HepG2 (cell line): ENCODE measurements around the gene OPN1MW3. TPM values are rescaled to one million over a fixed set of nuclear protein-coding genes. Genes with fewer than 3 reads are reported as not detected.

Source experiments
- ATAC-seq: fragments of 200-7000 bp; cut with Tn5 transposase; 3 replicates; pipeline ENCODE4 v1.9.1; 2020; ENCODE audit warnings: mild to moderate bottlenecking, moderate library complexity
- BruUV-seq: library from RNA; stranded (reverse); fragments of 400-500 nt; replicated peaks from 2 replicates; lab custom pipeline; 2021; lab: Mats Ljungman, UMichigan
- CTCF ChIA-PET: fragments of 300-600 bp; formaldehyde crosslinking; extraction: SDS; loops from one replicate; lab custom pipeline; 2021; ENCODE audit warnings: low total read pairs, inconsistent platforms, low intra/inter-chr PET ratio; lab: Yijun Ruan, JAX
- POLR2A ChIA-PET: fragments of 350-600 bp; sonication (Branson Sonifier 250); formaldehyde crosslinking; loops from one replicate; lab custom pipeline; 2020; ENCODE audit warnings: antibody characterized with exemption, inconsistent platforms; lab: Yijun Ruan, JAX
- DNase-seq: peaks from one replicate; pipeline ENCODE4 v3.0.0-alpha.2; 2015; ENCODE audit warnings: low spot score
- FAIRE-seq: peaks from 3 replicates; lab custom pipeline; 2011; peaks lifted over from hg19 to GRCh38; lab: Jason Lieb, UNC
- H2AFZ ChIP-seq: one replicate; pipeline ENCODE4 v1.6.1; 2011; ENCODE audit warnings: low read length, inconsistent platforms
- H3K27ac ChIP-seq: fragments of 300-600 bp; 3 replicates; pipeline ENCODE4 v1.8.0; 2011; ENCODE audit warnings: mixed run types, mild to moderate bottlenecking, mixed read lengths, low read length, inconsistent platforms; ENCODE audit not compliant: insufficient read depth; ENCODE audit errors: extremely low read length
- H3K27me3 ChIP-seq, 2 experiments: fragments of 200-600 bp in 1 of 2; 2 replicates in 1 of 2; 3 replicates in 1 of 2; pipeline versions ENCODE4 v1.6.0 to v1.8.0; 2011; ENCODE audit warnings: low read length in 2 of 2, mild to moderate bottlenecking in 2 of 2, moderate library complexity in 2 of 2, inconsistent platforms in 1 of 2; ENCODE audit not compliant: insufficient read depth in 2 of 2, control insufficient read depth in 1 of 2
- H3K36me3 ChIP-seq, 2 experiments: fragments of 200-600 bp in 1 of 2; replicated peaks in 1 of 2; 2 replicates in 1 of 2; 3 replicates in 1 of 2; pipeline versions ENCODE4 v1.5.1 to v1.8.0; 2011; ENCODE audit warnings: low read length in 2 of 2, inconsistent platforms in 1 of 2; ENCODE audit not compliant: insufficient read depth in 2 of 2, control insufficient read depth in 1 of 2
- H3K4me1 ChIP-seq: 2 replicates; pipeline ENCODE4 v1.5.1; 2012; ENCODE audit warnings: low read length, inconsistent platforms; ENCODE audit not compliant: insufficient read depth
- H3K4me2 ChIP-seq: 2 replicates; pipeline ENCODE4 v1.6.0; 2011; ENCODE audit warnings: low read depth, low read length, inconsistent platforms
- H3K4me3 ChIP-seq, 3 experiments: fragments of 200-600 bp in 1 of 3; sonication (generic), shearing (Covaris generic) in 1 of 3; replicated peaks in 1 of 3; 2 replicates each; pipeline ENCODE4 v1.5.1; 2011 to 2016; ENCODE audit warnings: low read length in 3 of 3, inconsistent platforms in 2 of 3, low read depth in 2 of 3, mild to moderate bottlenecking in 2 of 3, control low read depth in 1 of 3, mixed read lengths in 1 of 3; ENCODE audit not compliant: insufficient read depth in 1 of 3
- H3K79me2 ChIP-seq: one replicate; pipeline ENCODE4 v1.6.1; 2011; ENCODE audit warnings: low read length, inconsistent platforms; ENCODE audit not compliant: insufficient read depth
- H3K9ac ChIP-seq: 2 replicates; pipeline ENCODE4 v1.6.0; 2011; ENCODE audit warnings: mild to moderate bottlenecking, low read depth, low read length, inconsistent platforms; ENCODE audit not compliant: insufficient read depth
- H3K9me3 ChIP-seq: 2 replicates; pipeline ENCODE4 v1.5.1; 2012; ENCODE audit warnings: mild to moderate bottlenecking, low read length
- H4K20me1 ChIP-seq: 2 replicates; pipeline ENCODE4 v1.6.0; 2011; ENCODE audit warnings: inconsistent platforms, mild to moderate bottlenecking, low read length, moderate library complexity; ENCODE audit not compliant: insufficient read depth
- EED ChIP-seq: sonication (generic); formaldehyde crosslinking; IDR thresholded peaks from 2 replicates; pipeline ENCODE4 v1.5.0; 2020; ENCODE audit warnings: mild to moderate bottlenecking, missing genetic modification reagents
- HOXA7 ChIP-seq: sonication (generic); formaldehyde crosslinking; IDR thresholded peaks from 2 replicates; pipeline ENCODE4 v1.8.1; 2022; ENCODE audit warnings: mild to moderate bottlenecking, missing genetic modification reagents, moderate library complexity
- KLF16 ChIP-seq, 2 experiments: sonication (generic) in 1 of 2; formaldehyde crosslinking in 1 of 2; IDR thresholded peaks; 2 replicates each; pipeline versions ENCODE4 v1.6.1 to v1.8.0; 2016 to 2023; ENCODE audit warnings: missing genetic modification reagents in 2 of 2, missing compliant biosample characterization in 1 of 2
- POLR2G ChIP-seq: fragments of 200-400 bp; formaldehyde crosslinking; IDR thresholded peaks from 2 replicates; pipeline ENCODE4 v1.6.1; 2018; ENCODE audit warnings: mild to moderate bottlenecking, low read depth, low read length, moderate library complexity
- SOX5 ChIP-seq: IDR thresholded peaks from 2 replicates; pipeline ENCODE4 v1.6.1; 2016; ENCODE audit warnings: borderline replicate concordance
- SP140L ChIP-seq: sonication (generic); formaldehyde crosslinking; IDR thresholded peaks from 2 replicates; pipeline ENCODE4 v1.4.0; 2020; ENCODE audit warnings: missing genetic modification reagents, borderline replicate concordance
- TGIF2 ChIP-seq: IDR thresholded peaks from 2 replicates; pipeline ENCODE4 v1.6.1; 2016; ENCODE audit warnings: control low read depth, missing compliant biosample characterization
- ZMAT3 ChIP-seq: sonication (generic); formaldehyde crosslinking; conservative IDR thresholded peaks from 2 replicates; pipeline ENCODE4 v1.7.0; 2021; ENCODE audit warnings: missing genetic modification reagents
- ZNF333 ChIP-seq: sonication (generic); formaldehyde crosslinking; IDR thresholded peaks from 2 replicates; pipeline ENCODE4 v1.4.0; 2020; ENCODE audit warnings: mild to moderate bottlenecking, missing genetic modification reagents, borderline replicate concordance
- ZNF441 ChIP-seq: sonication (generic); formaldehyde crosslinking; IDR thresholded peaks from 2 replicates; pipeline ENCODE4 v1.7.0; 2021; ENCODE audit warnings: missing genetic modification reagents, borderline replicate concordance
- ZNF589 ChIP-seq: sonication (generic); formaldehyde crosslinking; conservative IDR thresholded peaks from 2 replicates; pipeline ENCODE4 v1.8.0; 2022; ENCODE audit warnings: mild to moderate bottlenecking, moderate library complexity, missing genetic modification reagents
- WGBS: methylation state at CpG from one replicate; pipeline ENCODE4 v1.1.6; 2017; ENCODE audit warnings: low lambda C conversion rate; 5-methylcytosine and 5-hydroxymethylcytosine counted together
- in situ Hi-C: cut with HindIII; loops from 2 replicates; pipeline ENCODE4 v1.10.0; 2017; ENCODE audit warnings: low pct_unique_long_range_greater_than_20kb; ENCODE audit not compliant: extremely low pct_ligation_motif_present
- intact Hi-C: fragments of 100-400 bp; cut with micrococcal nuclease; formaldehyde crosslinking; loops from one replicate; pipeline ENCODE4 v1.10.0; 2022; ENCODE audit not compliant: unreplicated experiment
- polyA plus RNA-seq, 8 experiments: library from polyadenylated mRNA; depleted of rRNA in 3 of 8; stranded (reverse) in 7 of 8; unstranded in 1 of 8; fragments of >200 nt; fragmentation: Illumina TruSeq in 4 of 8; extraction: Trizol in 4 of 8; gene quantifications; 2 replicates each; pipeline versions ENCODE4 v1.2.1 to v1.2.3, GENCODE V29; 2011 to 2016; ENCODE audit warnings: low read depth in 4 of 8, missing spikeins in 1 of 8, mixed read lengths in 1 of 8; ENCODE audit not compliant: insufficient read depth in 1 of 8
- total RNA-seq, 5 experiments: library from RNA; depleted of rRNA; stranded (reverse); fragments of >200 nt; fragmentation: Illumina TruSeq; extraction: Trizol; gene quantifications; 2 replicates each; pipeline ENCODE4 v1.2.3, GENCODE V29; 2016; ENCODE audit warnings: low read depth in 1 of 5
- TF ChIP-seq, protein P1 (sequence below): sonication (generic); formaldehyde crosslinking; IDR thresholded peaks from 2 replicates; pipeline ENCODE4 v1.9.0; 2021; ENCODE audit warnings: missing genetic modification reagents, borderline replicate concordance

Gene OPN1MW3
- total and polyA plus RNA-seq, 2 of the 13 experiments (the other 11 are each of a cell fraction or from before 2014, with no cell fraction given), result not detected

DNA sequence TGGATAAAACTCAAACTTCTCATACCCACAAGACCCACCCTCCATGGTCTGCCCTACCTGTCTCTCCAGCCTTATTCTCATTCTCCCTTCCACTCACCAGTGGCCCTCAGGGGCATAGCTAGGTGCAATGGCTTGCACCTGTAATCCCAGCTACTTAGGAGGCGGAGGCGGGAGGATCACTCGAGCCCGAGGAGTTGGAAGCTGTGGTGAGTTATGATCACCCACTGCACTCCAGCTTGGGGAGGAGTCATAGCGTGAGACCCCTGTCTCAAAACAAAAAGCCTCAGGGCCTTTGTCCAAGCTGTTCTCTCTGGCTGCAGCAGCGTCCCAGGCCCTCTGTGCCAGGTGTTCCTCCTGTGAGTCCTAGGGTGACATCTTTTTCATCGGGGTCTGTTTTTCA, 54.7 kb downstream of the OPN1MW3 start:
- ATAC-seq (no peak), FAIRE-seq (no peak), DNase-seq (no peak)
- no peaks in the 10 kb centered on the region for H3K27me3 ChIP-seq
- H2AFZ ChIP-seq, result no peak overlapping the region
- 100% methylated on average over 2 of the region's 7 CpGs for WGBS
- no TSS peak for BruUV-seq
- in situ Hi-C loops (no loop called here), intact Hi-C loops (no loop called here)
- no peak overlapping the region for H3K4me3 ChIP-seq
- ChIA-PET POLR2A (no interaction called here), CTCF (no interaction called here)
- H4K20me1 ChIP-seq, result no peaks in the 10 kb centered on the region
- no peaks in the 10 kb centered on the region for H3K9me3 ChIP-seq
- H3K36me3 ChIP-seq, result no peaks in the 10 kb centered on the region
- H3K9ac ChIP-seq, result no peak overlapping the region
- no peak overlapping the region for H3K4me2 ChIP-seq
- no peaks in the 10 kb centered on the region for H3K79me2 ChIP-seq
- no peak overlapping the region for H3K27ac ChIP-seq
- TF ChIP-seq ZMAT3 (CRISPR knock-in tag), result no peak
- TF ChIP-seq EED (CRISPR knock-in tag), result no peak
- no peak for TF ChIP-seq ZNF441 (CRISPR knock-in tag)
- TF ChIP-seq, protein P1, sequence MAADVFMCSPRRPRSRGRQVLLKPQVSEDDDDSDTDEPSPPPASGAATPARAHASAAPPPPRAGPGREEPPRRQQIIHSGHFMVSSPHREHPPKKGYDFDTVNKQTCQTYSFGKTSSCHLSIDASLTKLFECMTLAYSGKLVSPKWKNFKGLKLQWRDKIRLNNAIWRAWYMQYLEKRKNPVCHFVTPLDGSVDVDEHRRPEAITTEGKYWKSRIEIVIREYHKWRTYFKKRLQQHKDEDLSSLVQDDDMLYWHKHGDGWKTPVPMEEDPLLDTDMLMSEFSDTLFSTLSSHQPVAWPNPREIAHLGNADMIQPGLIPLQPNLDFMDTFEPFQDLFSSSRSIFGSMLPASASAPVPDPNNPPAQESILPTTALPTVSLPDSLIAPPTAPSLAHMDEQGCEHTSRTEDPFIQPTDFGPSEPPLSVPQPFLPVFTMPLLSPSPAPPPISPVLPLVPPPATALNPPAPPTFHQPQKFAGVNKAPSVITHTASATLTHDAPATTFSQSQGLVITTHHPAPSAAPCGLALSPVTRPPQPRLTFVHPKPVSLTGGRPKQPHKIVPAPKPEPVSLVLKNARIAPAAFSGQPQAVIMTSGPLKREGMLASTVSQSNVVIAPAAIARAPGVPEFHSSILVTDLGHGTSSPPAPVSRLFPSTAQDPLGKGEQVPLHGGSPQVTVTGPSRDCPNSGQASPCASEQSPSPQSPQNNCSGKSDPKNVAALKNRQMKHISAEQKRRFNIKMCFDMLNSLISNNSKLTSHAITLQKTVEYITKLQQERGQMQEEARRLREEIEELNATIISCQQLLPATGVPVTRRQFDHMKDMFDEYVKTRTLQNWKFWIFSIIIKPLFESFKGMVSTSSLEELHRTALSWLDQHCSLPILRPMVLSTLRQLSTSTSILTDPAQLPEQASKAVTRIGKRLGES (CRISPR knock-in tag), result no peak
- TF ChIP-seq SP140L, result no peak
- no peak for TF ChIP-seq ZNF589 (CRISPR knock-in tag)
- TF ChIP-seq ZNF333 (CRISPR knock-in tag), result no peak
- TF ChIP-seq TGIF2 (CRISPR knock-in tag), result no peak
- no peak for TF ChIP-seq KLF16 (CRISPR knock-in tag; IDR thresholded peaks at IDR 0.05)
- no peak for TF ChIP-seq SOX5
- TF ChIP-seq HOXA7 (CRISPR knock-in tag), result no peak
- no peak for TF ChIP-seq POLR2G
- H3K4me1 ChIP-seq, result peaks cover 11% of the 10 kb centered on the region
